Stimulated activated CD8-positive, alpha-beta memory T cell treated with anti-CD3 and anti-CD28 coated beads, Interleukin-4, amount 100 ng/mL, for 1 hour (primary cell): ENCODE results near the gene COL13A1.

ENCODE experiments used
- DNase-seq, 2 donors: peaks; one replicate each; pipeline ENCODE4 v3.0.0-alpha.2; 2020; ENCODE audit warnings: low read depth in 2 of 2, low spot score in 1 of 2

The COL13A1 gene

GRCh38 chr10:69884686-69885085, 83.0 kb downstream of the COL13A1 start:
- no peak for DNase-seq

- DNase-seq: no peak
These were observed 83.8 kb downstream of the COL13A1 start for GRCh38 chr10:69885379-69886013.

GRCh38 chr10:69888882-69889584, 87.3 kb downstream of the COL13A1 start:
- no peak for DNase-seq

- no peak for DNase-seq
These were observed 88.5 kb downstream of the COL13A1 start for GRCh38 chr10:69890065-69890847.

GRCh38 chr10:69891057-69891617, 89.4 kb downstream of the COL13A1 start:
- DNase-seq: no peak

- no peak for DNase-seq
These were observed 90.7 kb downstream of the COL13A1 start for GRCh38 chr10:69892406-69892805.

- DNase-seq: no peak
These were observed 91.1 kb downstream of the COL13A1 start for GRCh38 chr10:69892816-69893215.

- DNase-seq: no peak
These were observed 91.7 kb downstream of the COL13A1 start for GRCh38 chr10:69893271-69893900.

GRCh38 chr10:69894156-69894555, 92.5 kb downstream of the COL13A1 start:
- no peak for DNase-seq

- no peak for DNase-seq
These were observed 94.1 kb downstream of the COL13A1 start for GRCh38 chr10:69895759-69896158.

- DNase-seq: no peak
These were observed 95.0 kb downstream of the COL13A1 start for GRCh38 chr10:69896606-69897231.

- DNase-seq: no peak
These were observed 95.7 kb downstream of the COL13A1 start for GRCh38 chr10:69897432-69897831.

GRCh38 chr10:69897999-69898398, 96.3 kb downstream of the COL13A1 start:
- no peak for DNase-seq

- no peak for DNase-seq
These were observed 96.8 kb downstream of the COL13A1 start for GRCh38 chr10:69898524-69898923.

GRCh38 chr10:69898941-69899340, 97.2 kb downstream of the COL13A1 start:
- no peak for DNase-seq

GRCh38 chr10:69899727-69900595, 98.3 kb downstream of the COL13A1 start:
- DNase-seq: no peak

- no peak for DNase-seq
These were observed 99.3 kb downstream of the COL13A1 start for GRCh38 chr10:69901022-69901421.

GRCh38 chr10:69901628-69902505, 100.2 kb downstream of the COL13A1 start:
- DNase-seq: no peak
